HG02970 (cell line): ENCODE measurements around the gene DAB1.

Source experiments
- ATAC-seq: cut with Tn5 transposase; IDR thresholded peaks from one replicate; pipeline ENCODE4 v1.9.1; 2021; ENCODE audit warnings: mild to moderate bottlenecking, moderate library complexity, moderate number of reproducible peaks; ENCODE audit not compliant: unreplicated experiment, low FRiP score

Gene DAB1

GRCh38 chr1:57420981-57421785 is 2.7 kb downstream of the DAB1 start:
- no peak for ATAC-seq

GRCh38 chr1:57418971-57419370 is 4.9 kb downstream of the DAB1 start:
- ATAC-seq, result no peak

GRCh38 chr1:57411262-57411661 is 12.6 kb downstream of the DAB1 start:
- ATAC-seq, result no peak

- ATAC-seq, result no peak
Observed at GRCh38 chr1:57410508-57410907, 13.4 kb downstream of the DAB1 start.

GRCh38 chr1:57407928-57408327 is 15.9 kb downstream of the DAB1 start:
- no peak for ATAC-seq

- no peak for ATAC-seq
Observed at GRCh38 chr1:57406428-57406970, 17.4 kb downstream of the DAB1 start.

GRCh38 chr1:57404884-57405283 is 19.0 kb downstream of the DAB1 start:
- ATAC-seq, result no peak

GRCh38 chr1:57403201-57403600 is 20.7 kb downstream of the DAB1 start:
- ATAC-seq, result no peak

GRCh38 chr1:57401671-57402070 is 22.2 kb downstream of the DAB1 start:
- no peak for ATAC-seq

- ATAC-seq, result no peak
Observed at GRCh38 chr1:57400048-57400447, 23.8 kb downstream of the DAB1 start.

GRCh38 chr1:57393058-57393584 is 30.7 kb downstream of the DAB1 start:
- no peak for ATAC-seq

GRCh38 chr1:57385336-57385735 is 38.5 kb downstream of the DAB1 start:
- ATAC-seq, result no peak

GRCh38 chr1:57384901-57385300 is 39.0 kb downstream of the DAB1 start:
- ATAC-seq, result no peak

- ATAC-seq, result no peak
Observed at GRCh38 chr1:57384284-57384683, 39.6 kb downstream of the DAB1 start.

GRCh38 chr1:57381871-57382270 is 42.0 kb downstream of the DAB1 start:
- no peak for ATAC-seq

- no peak for ATAC-seq
Observed at GRCh38 chr1:57381426-57381825, 42.4 kb downstream of the DAB1 start.

GRCh38 chr1:57380923-57381322 is 42.9 kb downstream of the DAB1 start:
- ATAC-seq, result no peak

- no peak for ATAC-seq
Observed at GRCh38 chr1:57378534-57378933, 45.3 kb downstream of the DAB1 start.

- no peak for ATAC-seq
Observed at GRCh38 chr1:57377339-57378139, 46.3 kb downstream of the DAB1 start.

- ATAC-seq, result no peak
Observed at GRCh38 chr1:57376041-57376440, 47.8 kb downstream of the DAB1 start.

- ATAC-seq, result no peak
Observed at GRCh38 chr1:57369889-57370288, 54.0 kb downstream of the DAB1 start.
